DND-41 (cell line): ENCODE data around the gene RBBP5.

Experiments used
- EZH2 ChIP-seq: IDR thresholded peaks from 3 replicates; pipeline ENCODE4 v1.6.1; 2012; ENCODE audit warnings: borderline replicate concordance, low read depth, mild to moderate bottlenecking, moderate library complexity, low read length, inconsistent platforms; ENCODE audit not compliant: severe bottlenecking
- TF ChIP-seq, protein P1 (sequence below): IDR thresholded peaks from 2 replicates; pipeline ENCODE4 v1.5.1; 2012; ENCODE audit warnings: borderline replicate concordance, low read length, moderate library complexity, mild to moderate bottlenecking; ENCODE audit not compliant: poor library complexity, severe bottlenecking; ENCODE audit errors: extremely low read depth

DNA sequence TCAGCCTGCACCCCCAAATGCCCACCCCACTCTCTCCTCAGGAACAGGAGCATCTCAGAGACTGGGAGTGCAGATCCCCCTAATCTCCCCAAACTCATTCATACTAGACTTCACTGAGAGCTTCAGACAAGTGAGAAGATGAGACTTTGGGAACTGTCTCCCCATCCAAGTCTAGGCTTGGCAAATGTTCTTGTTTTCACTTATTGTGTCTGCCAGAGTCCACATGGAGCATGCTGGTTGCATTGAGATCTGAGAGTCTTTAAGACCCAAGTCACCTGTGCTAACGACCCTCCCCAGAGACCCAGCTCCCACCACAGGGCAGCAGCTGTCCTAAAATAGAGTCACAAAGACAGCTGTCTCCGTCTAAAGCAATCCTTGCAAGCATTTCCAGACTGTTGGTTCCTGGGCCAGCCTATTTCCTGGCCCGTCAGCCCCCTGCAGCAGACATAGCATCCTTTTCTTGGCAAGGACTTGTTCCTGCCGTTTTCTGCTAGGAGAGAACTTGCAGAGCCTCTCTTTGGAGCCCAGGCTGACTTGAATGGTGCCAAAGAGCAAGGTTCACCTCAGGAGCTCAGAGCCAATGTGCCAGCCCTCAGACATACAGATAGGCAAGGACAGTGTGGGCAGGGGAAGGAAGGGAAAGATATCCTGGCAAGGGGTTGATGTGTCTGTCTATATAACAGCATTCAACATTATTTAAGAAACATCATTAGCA lies 80.6 kb downstream of the RBBP5 start:
- TF ChIP-seq, protein P1, sequence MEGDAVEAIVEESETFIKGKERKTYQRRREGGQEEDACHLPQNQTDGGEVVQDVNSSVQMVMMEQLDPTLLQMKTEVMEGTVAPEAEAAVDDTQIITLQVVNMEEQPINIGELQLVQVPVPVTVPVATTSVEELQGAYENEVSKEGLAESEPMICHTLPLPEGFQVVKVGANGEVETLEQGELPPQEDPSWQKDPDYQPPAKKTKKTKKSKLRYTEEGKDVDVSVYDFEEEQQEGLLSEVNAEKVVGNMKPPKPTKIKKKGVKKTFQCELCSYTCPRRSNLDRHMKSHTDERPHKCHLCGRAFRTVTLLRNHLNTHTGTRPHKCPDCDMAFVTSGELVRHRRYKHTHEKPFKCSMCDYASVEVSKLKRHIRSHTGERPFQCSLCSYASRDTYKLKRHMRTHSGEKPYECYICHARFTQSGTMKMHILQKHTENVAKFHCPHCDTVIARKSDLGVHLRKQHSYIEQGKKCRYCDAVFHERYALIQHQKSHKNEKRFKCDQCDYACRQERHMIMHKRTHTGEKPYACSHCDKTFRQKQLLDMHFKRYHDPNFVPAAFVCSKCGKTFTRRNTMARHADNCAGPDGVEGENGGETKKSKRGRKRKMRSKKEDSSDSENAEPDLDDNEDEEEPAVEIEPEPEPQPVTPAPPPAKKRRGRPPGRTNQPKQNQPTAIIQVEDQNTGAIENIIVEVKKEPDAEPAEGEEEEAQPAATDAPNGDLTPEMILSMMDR: no peak
- no peak for TF ChIP-seq EZH2
